Measurements from ENCODE around the gene SH2B3. TPM values are rescaled to one million over a fixed set of nuclear protein-coding genes. Genes with fewer than 3 reads are reported as not detected.

The SH2B3 gene
- total RNA-seq, 1 experiment from 2014 or later, result 39.6 TPM

DNA sequence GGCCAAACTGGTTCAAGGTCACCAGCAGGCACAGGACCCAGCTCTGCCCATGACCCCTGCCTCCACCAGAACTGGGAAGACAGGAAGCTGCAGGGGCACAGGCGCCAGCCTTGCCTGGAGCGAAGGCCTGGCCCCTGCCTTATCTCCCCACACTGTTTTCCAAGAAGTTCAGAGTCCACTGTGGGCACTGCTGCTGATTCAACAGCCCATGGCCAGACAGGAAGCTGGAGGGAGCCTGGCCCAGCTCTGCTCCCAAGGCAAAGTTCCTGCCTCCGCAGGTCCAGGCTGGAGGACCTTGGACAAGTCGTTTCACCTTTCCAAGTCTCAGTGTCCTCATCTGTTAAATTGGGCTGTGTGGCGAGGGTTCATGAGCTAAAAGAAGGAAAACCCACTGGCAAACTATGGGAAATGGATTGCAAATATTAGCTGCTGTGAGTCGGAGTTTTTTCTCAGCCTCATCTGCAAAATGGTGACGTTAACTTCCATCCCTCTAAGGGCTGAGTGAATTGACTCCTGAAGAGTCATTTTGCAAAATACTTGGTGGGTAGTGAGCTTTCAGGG lies 38.0 kb upstream of the SH2B3 start:
- POLR2A ChIA-PET, result no interaction called here
- intact Hi-C loops (cut with micrococcal nuclease; ENCODE audit: unreplicated experiment) (no loop called here), in situ Hi-C loops (cut with HindIII; ENCODE audit: low pct_unique_long_range_greater_than_20kb, low sequenced_read_pairs) (no loop called here)
- Histone ChIP-seq H3K36me3 (ENCODE audit: control insufficient read depth, insufficient read depth, low read length) (no peaks in the 10 kb centered on the region), H3K9me3 (ENCODE audit: control insufficient read depth, insufficient read depth, low read depth, low read length) (no peaks in the 10 kb centered on the region), H3K27me3 (ENCODE audit: control insufficient read depth, insufficient read depth, low read length) (no peaks in the 10 kb centered on the region), H3K27ac (ENCODE audit: low read length) (peak overlapping the region; percentile 68), H3K4me1 (ENCODE audit: control insufficient read depth, insufficient read depth, low read length) (peaks cover 25% of the 10 kb centered on the region), H3K4me3 (ENCODE audit: low read depth in 2 of 2, low read length in 2 of 2) (peak overlapping the region; percentile 84)
- no TSS peak for BruUV-seq (replicated peaks)
- TF ChIP-seq, protein P1, sequence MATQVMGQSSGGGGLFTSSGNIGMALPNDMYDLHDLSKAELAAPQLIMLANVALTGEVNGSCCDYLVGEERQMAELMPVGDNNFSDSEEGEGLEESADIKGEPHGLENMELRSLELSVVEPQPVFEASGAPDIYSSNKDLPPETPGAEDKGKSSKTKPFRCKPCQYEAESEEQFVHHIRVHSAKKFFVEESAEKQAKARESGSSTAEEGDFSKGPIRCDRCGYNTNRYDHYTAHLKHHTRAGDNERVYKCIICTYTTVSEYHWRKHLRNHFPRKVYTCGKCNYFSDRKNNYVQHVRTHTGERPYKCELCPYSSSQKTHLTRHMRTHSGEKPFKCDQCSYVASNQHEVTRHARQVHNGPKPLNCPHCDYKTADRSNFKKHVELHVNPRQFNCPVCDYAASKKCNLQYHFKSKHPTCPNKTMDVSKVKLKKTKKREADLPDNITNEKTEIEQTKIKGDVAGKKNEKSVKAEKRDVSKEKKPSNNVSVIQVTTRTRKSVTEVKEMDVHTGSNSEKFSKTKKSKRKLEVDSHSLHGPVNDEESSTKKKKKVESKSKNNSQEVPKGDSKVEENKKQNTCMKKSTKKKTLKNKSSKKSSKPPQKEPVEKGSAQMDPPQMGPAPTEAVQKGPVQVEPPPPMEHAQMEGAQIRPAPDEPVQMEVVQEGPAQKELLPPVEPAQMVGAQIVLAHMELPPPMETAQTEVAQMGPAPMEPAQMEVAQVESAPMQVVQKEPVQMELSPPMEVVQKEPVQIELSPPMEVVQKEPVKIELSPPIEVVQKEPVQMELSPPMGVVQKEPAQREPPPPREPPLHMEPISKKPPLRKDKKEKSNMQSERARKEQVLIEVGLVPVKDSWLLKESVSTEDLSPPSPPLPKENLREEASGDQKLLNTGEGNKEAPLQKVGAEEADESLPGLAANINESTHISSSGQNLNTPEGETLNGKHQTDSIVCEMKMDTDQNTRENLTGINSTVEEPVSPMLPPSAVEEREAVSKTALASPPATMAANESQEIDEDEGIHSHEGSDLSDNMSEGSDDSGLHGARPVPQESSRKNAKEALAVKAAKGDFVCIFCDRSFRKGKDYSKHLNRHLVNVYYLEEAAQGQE (IDR thresholded peaks at IDR 0.05; ENCODE audit: insufficient read depth in 1 of 2, low read depth in 2 of 2, low read length in 1 of 2), result no peak
- no peak for TF ChIP-seq SIN3A (IDR thresholded peaks at IDR 0.05; ENCODE audit: borderline replicate concordance, insufficient read depth, low read depth, low read length)
- TF ChIP-seq, protein P2, sequence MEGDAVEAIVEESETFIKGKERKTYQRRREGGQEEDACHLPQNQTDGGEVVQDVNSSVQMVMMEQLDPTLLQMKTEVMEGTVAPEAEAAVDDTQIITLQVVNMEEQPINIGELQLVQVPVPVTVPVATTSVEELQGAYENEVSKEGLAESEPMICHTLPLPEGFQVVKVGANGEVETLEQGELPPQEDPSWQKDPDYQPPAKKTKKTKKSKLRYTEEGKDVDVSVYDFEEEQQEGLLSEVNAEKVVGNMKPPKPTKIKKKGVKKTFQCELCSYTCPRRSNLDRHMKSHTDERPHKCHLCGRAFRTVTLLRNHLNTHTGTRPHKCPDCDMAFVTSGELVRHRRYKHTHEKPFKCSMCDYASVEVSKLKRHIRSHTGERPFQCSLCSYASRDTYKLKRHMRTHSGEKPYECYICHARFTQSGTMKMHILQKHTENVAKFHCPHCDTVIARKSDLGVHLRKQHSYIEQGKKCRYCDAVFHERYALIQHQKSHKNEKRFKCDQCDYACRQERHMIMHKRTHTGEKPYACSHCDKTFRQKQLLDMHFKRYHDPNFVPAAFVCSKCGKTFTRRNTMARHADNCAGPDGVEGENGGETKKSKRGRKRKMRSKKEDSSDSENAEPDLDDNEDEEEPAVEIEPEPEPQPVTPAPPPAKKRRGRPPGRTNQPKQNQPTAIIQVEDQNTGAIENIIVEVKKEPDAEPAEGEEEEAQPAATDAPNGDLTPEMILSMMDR (IDR thresholded peaks at IDR 0.05), result no peak
- no peak for TF ChIP-seq TCF7L2 (IDR thresholded peaks at IDR 0.05; ENCODE audit: low read depth, low read length)
- TF ChIP-seq POLR2AphosphoS5 (IDR thresholded peaks at IDR 0.05; ENCODE audit: low read depth, low read length), result no peak
- no peak for ATAC-seq
- DNase-seq (ENCODE audit: low read depth, low spot score), result no peak
- CTCF ChIA-PET, result interaction anchor here (1.1 kb wide), 1 partner anchor 29 kb away, joined by 4 read pairs; no protein-coding TSS in a partner anchor

DNA sequence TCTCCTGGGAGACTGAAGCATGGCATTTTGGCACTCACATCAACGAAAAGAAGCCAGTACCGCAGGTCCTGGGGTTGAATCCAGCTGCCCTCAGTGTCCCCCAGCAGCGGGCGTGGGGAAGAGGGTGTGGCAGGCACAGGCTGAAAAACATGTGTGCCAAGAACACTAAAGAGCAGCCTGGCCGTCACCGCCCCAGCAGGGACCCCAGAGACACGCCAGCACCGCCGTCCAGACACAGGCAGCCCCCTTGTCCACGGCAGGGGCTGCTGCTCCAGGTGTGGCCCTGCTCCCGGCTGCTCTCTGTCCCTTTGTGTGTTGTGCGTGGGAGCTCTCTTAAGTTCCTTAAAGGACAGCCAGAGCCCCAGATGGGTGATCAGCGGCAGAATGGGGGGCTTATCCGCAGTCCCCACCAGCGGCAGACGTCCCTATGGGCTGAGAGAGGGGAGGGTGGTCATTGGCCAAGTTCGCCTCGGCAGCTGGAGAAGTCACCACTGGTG lies 37.4 kb upstream of the SH2B3 start:
- ATAC-seq (peak; percentile 51), DNase-seq (ENCODE audit: low read depth, low spot score) (no peak)
- ChIA-PET CTCF (interaction anchor here (1.1 kb wide), 1 partner anchor 30 kb away, joined by 4 read pairs; no protein-coding TSS in a partner anchor), POLR2A (interaction anchor here (0.5 kb wide), 1 partner anchor 249 kb away, joined by 11 read pairs; no protein-coding TSS in a partner anchor)
- Histone ChIP-seq H3K4me3 (ENCODE audit: low read depth in 2 of 2, low read length in 2 of 2) (peak overlapping the region; percentile 84), H3K4me1 (ENCODE audit: control insufficient read depth, insufficient read depth, low read length) (peaks cover 25% of the 10 kb centered on the region), H3K27ac (ENCODE audit: low read length) (peak overlapping the region; percentile 68), H3K9me3 (ENCODE audit: control insufficient read depth, insufficient read depth, low read depth, low read length) (no peaks in the 10 kb centered on the region), H3K27me3 (ENCODE audit: control insufficient read depth, insufficient read depth, low read length) (no peaks in the 10 kb centered on the region), H3K36me3 (ENCODE audit: control insufficient read depth, insufficient read depth, low read length) (no peaks in the 10 kb centered on the region)
- TF ChIP-seq, protein P2 (IDR thresholded peaks at IDR 0.05), result no peak
- TF ChIP-seq, protein P1 (IDR thresholded peaks at IDR 0.05; ENCODE audit: insufficient read depth in 1 of 2, low read depth in 2 of 2, low read length in 1 of 2), result no peak
- TF ChIP-seq POLR2AphosphoS5 (IDR thresholded peaks at IDR 0.05; ENCODE audit: low read depth, low read length) (no peak), TCF7L2 (IDR thresholded peaks at IDR 0.05; ENCODE audit: low read depth, low read length) (no peak), SIN3A (IDR thresholded peaks at IDR 0.05; ENCODE audit: borderline replicate concordance, insufficient read depth, low read depth, low read length) (no peak)
- in situ Hi-C loops (cut with HindIII; ENCODE audit: low pct_unique_long_range_greater_than_20kb, low sequenced_read_pairs), result no loop called here
- intact Hi-C loops (cut with micrococcal nuclease; ENCODE audit: unreplicated experiment), result no loop called here
- no TSS peak for BruUV-seq (replicated peaks)

Data from Panc1 (cell line).